ENCODE data around the gene CTDP1. TPM values are rescaled to one million over a fixed set of nuclear protein-coding genes. Genes with fewer than 3 reads are reported as not detected.

CTDP1 gene
- total RNA-seq, 1 experiment from 2014 or later: 33.7 TPM

- Mint-ChIP-seq H3K27ac (no peak overlapping the region), H3K9me3 (no peaks in the 10 kb centered on the region), H3K4me3 (peak overlapping the region; percentile 90 to 94), H3K27me3 (ENCODE audit: low read depth) (no peaks in the 10 kb centered on the region), H3K36me3 (ENCODE audit: insufficient read depth in 1 of 3, low read depth in 3 of 3) (peaks cover 2 to 22% (median 18%) of the 10 kb centered on the region in 3 experiments; a peak in 6 of 7 replicates), H3K4me1 (peaks cover 23 to 29% of the 10 kb centered on the region in 2 experiments)
- WGBS (ENCODE audit: extremely low coverage, insufficient read length, low lambda C conversion rate): no CpG with 5 or more reads among the region's 9 CpGs
- H3K4me2 ChIP-seq (ENCODE audit: insufficient read depth, insufficient read length, low read length): peak overlapping the region; percentile 52
- no peak overlapping the region for H4K8ac ChIP-seq (replicated peaks; ENCODE audit: insufficient read length, low read depth, low read length)
- H4K20me1 ChIP-seq (ENCODE audit: control insufficient read depth, insufficient read depth, insufficient read length): no peaks in the 10 kb centered on the region
- no peak overlapping the region for H3T11ph ChIP-seq (ENCODE audit: low read length)
- H2AFZ ChIP-seq (ENCODE audit: low read length): no peak overlapping the region
- H2BK120ac ChIP-seq (ENCODE audit: low read depth, low read length, poor library complexity, severe bottlenecking): no peak overlapping the region
- DNase-seq: no peak
- H3K23ac ChIP-seq (ENCODE audit: insufficient read length, low read depth, low read length): no peak overlapping the region
- no peak overlapping the region for H2AK5ac ChIP-seq (ENCODE audit: insufficient read length, low read length)
- no peak overlapping the region for H3K18ac ChIP-seq (ENCODE audit: insufficient read length, low read depth, low read length)
- no peak overlapping the region for H2BK12ac ChIP-seq (ENCODE audit: insufficient read length, low read depth, low read length)
- no peak overlapping the region for H3K4ac ChIP-seq (ENCODE audit: low read depth, low read length)
- no peak overlapping the region for H4K5ac ChIP-seq (ENCODE audit: insufficient read length, low read depth, low read length)
- H3K79me1 ChIP-seq (ENCODE audit: insufficient read depth, low read depth, low read length, poor library complexity, severe bottlenecking): no peaks in the 10 kb centered on the region
- H3K56ac ChIP-seq (ENCODE audit: insufficient read length, low read depth, low read length): no peak overlapping the region
- no peak overlapping the region for H2BK20ac ChIP-seq (ENCODE audit: low read depth, low read length, poor library complexity, severe bottlenecking)
- H3K79me2 ChIP-seq (ENCODE audit: insufficient read depth, low read length): peaks cover 26% of the 10 kb centered on the region; the same call in 1 of the 2 replicates
- no peak overlapping the region for H3K27ac ChIP-seq (ENCODE audit: insufficient read length, low read depth, low read length)
- H3K14ac ChIP-seq (ENCODE audit: insufficient read depth, low read length): no peak overlapping the region
- no peak overlapping the region for H2BK15ac ChIP-seq (ENCODE audit: low read depth, low read length)
- no peak overlapping the region for H4K91ac ChIP-seq (ENCODE audit: insufficient read length, low read depth, low read length)
- peaks cover 5% of the 10 kb centered on the region for H3K23me2 ChIP-seq (ENCODE audit: insufficient read length, low read depth, low read length, poor library complexity, severe bottlenecking)
- no peaks in the 10 kb centered on the region for H3K9me3 ChIP-seq (ENCODE audit: control insufficient read depth, low read depth, low read length)
- no peak for TF ChIP-seq CTCF (conservative IDR thresholded peaks at IDR 0.05)
- H3K27me3 ChIP-seq (ENCODE audit: insufficient read depth, low read length): no peaks in the 10 kb centered on the region
- peaks cover 4% of the 10 kb centered on the region; the same call in 1 of the 2 replicates for H3K4me1 ChIP-seq (ENCODE audit: insufficient read depth, low read length)
- no peak overlapping the region for H2BK5ac ChIP-seq (ENCODE audit: insufficient read length, low read length)
- peak overlapping the region; percentile 51 for H3K9ac ChIP-seq (ENCODE audit: extremely low read depth, insufficient read length, low read length)
Observed at GRCh38 chr18:79677840-79678239, 1.8 kb upstream of the CTDP1 start.

Data from H9 (cell line).